HCT116 (cell line): Measurements from ENCODE around the gene THSD7B. TPM values are rescaled to one million over a fixed set of nuclear protein-coding genes. Genes with fewer than 3 reads are reported as not detected.
"Not testable (repeated sequence)": the region's sequence is repeated elsewhere in the genome, so short reads cannot be mapped to it uniquely, and the experiment has no call there.

Experiments used
- ATAC-seq: fragments of 200-7000 bp; cut with Tn5 transposase; 2 replicates; pipeline ENCODE4 v1.9.1; 2020; ENCODE audit warnings: mild to moderate bottlenecking, moderate library complexity
- BruUV-seq: library from RNA; stranded (reverse); fragments of 400-500 nt; replicated peaks from 2 replicates; lab custom pipeline; 2021; lab: Mats Ljungman, UMichigan
- CTCF ChIA-PET: fragments of 300-600 bp; sonication (Branson Sonifier 250); formaldehyde crosslinking; loops from one replicate; lab custom pipeline; 2021; ENCODE audit warnings: antibody characterized with exemption; lab: Charles Lee
- POLR2A ChIA-PET: fragments of 300-600, 350-600 bp; sonication (Branson Sonifier 250); formaldehyde crosslinking; loops from one replicate; lab custom pipeline; 2021; ENCODE audit warnings: antibody characterized with exemption; lab: Charles Lee
- RAD21 ChIA-PET, 2 experiments: fragments of 300-600 bp; sonication (Branson Sonifier 250); formaldehyde crosslinking; loops; one replicate each; lab custom pipeline; 2023; ENCODE audit warnings: low total read pairs in 2 of 2; ENCODE audit not compliant: uncharacterized antibody in 2 of 2, unreplicated experiment in 2 of 2, low non-redundant PET in 1 of 2; lab: Charles Lee
- DNase-seq: peaks from one replicate; pipeline ENCODE4 v3.0.0-alpha.2; 2010; ENCODE audit warnings: low read depth, low spot score
- H2AFZ ChIP-seq: fragments of 200-600 bp; shearing (Covaris generic), sonication (generic); 2 replicates; pipeline ENCODE4 v1.6.1; 2017; ENCODE audit warnings: low read depth, mixed run types, mixed read lengths, antibody characterized with exemption, low read length; ENCODE audit not compliant: poor library complexity, severe bottlenecking
- H3K27ac ChIP-seq: 2 replicates; pipeline ENCODE4 v1.5.1; 2012; ENCODE audit warnings: low read depth, low read length
- H3K27me3 ChIP-seq: fragments of 200-600 bp; sonication (generic); 2 replicates; pipeline ENCODE4 v1.6.1; 2016; ENCODE audit warnings: mixed run types, low read length, mixed read lengths; ENCODE audit not compliant: insufficient read depth
- H3K36me3 ChIP-seq, 2 experiments: fragments of 200-500 bp in 1 of 2; fragments of 200-600 bp in 1 of 2; sonication (Bioruptor generic) in 1 of 2; sonication (generic) in 1 of 2; 2 replicates each; pipeline versions ENCODE4 v1.5.1 to v1.6.1; 2014 to 2016; ENCODE audit warnings: low read length in 2 of 2, inconsistent platforms in 1 of 2, mixed read lengths in 1 of 2, mixed run types in 1 of 2; ENCODE audit not compliant: insufficient read depth in 2 of 2, control insufficient read depth in 1 of 2
- H3K4me1 ChIP-seq, 2 experiments: fragments of 200-600 bp in 1 of 2; sonication (generic) in 1 of 2; 2 replicates each; pipeline versions ENCODE4 v1.5.1 to v1.6.1; 2012 to 2017; ENCODE audit warnings: low read length in 2 of 2, inconsistent platforms in 1 of 2, mild to moderate bottlenecking in 1 of 2, mixed read lengths in 1 of 2, mixed run types in 1 of 2, moderate library complexity in 1 of 2; ENCODE audit not compliant: insufficient read depth in 2 of 2, control insufficient read depth in 1 of 2
- H3K4me2 ChIP-seq: fragments of 200-600 bp; sonication (generic); 2 replicates; pipeline ENCODE4 v1.6.1; 2017; ENCODE audit warnings: mixed run types, low read length, mixed read lengths
- H3K4me3 ChIP-seq, 2 experiments: fragments of 200-600 bp in 1 of 2; sonication (generic) in 1 of 2; replicated peaks in 1 of 2; 2 replicates each; pipeline ENCODE4 v1.5.1; 2011 to 2016; ENCODE audit warnings: low read length in 2 of 2, control low read depth in 1 of 2, low read depth in 1 of 2, mild to moderate bottlenecking in 1 of 2, mixed read lengths in 1 of 2, mixed run types in 1 of 2
- H3K79me2 ChIP-seq: fragments of 200-600 bp; sonication (generic); 2 replicates; pipeline ENCODE4 v1.6.1; 2017; ENCODE audit warnings: mild to moderate bottlenecking, mixed run types, low read length, moderate library complexity, mixed read lengths; ENCODE audit not compliant: insufficient read depth
- H3K9ac ChIP-seq: fragments of 200-600 bp; sonication (generic); 2 replicates; pipeline ENCODE4 v1.6.1; 2016; ENCODE audit warnings: low read length, mixed read lengths
- H3K9me2 ChIP-seq: fragments of 200-600 bp; sonication (generic), shearing (Covaris generic); 2 replicates; pipeline ENCODE4 v1.6.1; 2017; ENCODE audit warnings: mixed run types, mild to moderate bottlenecking, moderate library complexity; ENCODE audit not compliant: insufficient read depth
- H3K9me3 ChIP-seq, 2 experiments: fragments of 200-500 bp in 1 of 2; fragments of 200-600 bp in 1 of 2; sonication (Bioruptor generic) in 1 of 2; sonication (generic) in 1 of 2; 2 replicates each; pipeline ENCODE4 v1.6.1; 2014 to 2017; ENCODE audit warnings: low read length in 2 of 2, mixed read lengths in 2 of 2, inconsistent platforms in 1 of 2, low read depth in 1 of 2, mild to moderate bottlenecking in 1 of 2, mixed run types in 1 of 2, moderate library complexity in 1 of 2; ENCODE audit not compliant: control insufficient read depth in 1 of 2, insufficient read depth in 1 of 2
- H4K20me1 ChIP-seq: fragments of 200-600 bp; sonication (generic), shearing (Covaris generic); 2 replicates; pipeline ENCODE4 v1.6.1; 2017; ENCODE audit warnings: mixed run types, mild to moderate bottlenecking, moderate library complexity; ENCODE audit not compliant: insufficient read depth
- EZH2phosphoT487 ChIP-seq: fragments of 200-600 bp; IDR thresholded peaks from 2 replicates; pipeline ENCODE4 v1.6.1; 2018; ENCODE audit warnings: antibody characterized with exemption, borderline replicate concordance
- FOSL1 ChIP-seq: IDR thresholded peaks from 2 replicates; pipeline ENCODE4 v1.6.1; 2012; ENCODE audit warnings: low read depth
- SP1 ChIP-seq: IDR thresholded peaks from 2 replicates; pipeline ENCODE4 v1.6.1; 2012; ENCODE audit warnings: low read depth
- TCF7L2 ChIP-seq: IDR thresholded peaks from 2 replicates; pipeline ENCODE4 v1.7.0; 2011; ENCODE audit warnings: borderline replicate concordance, inconsistent platforms; ENCODE audit not compliant: insufficient read depth, insufficient read length; ENCODE audit errors: extremely low read depth
- intact Hi-C: fragments of 100-400 bp; cut with micrococcal nuclease; formaldehyde crosslinking; loops from 2 replicates; pipeline ENCODE4 v1.10.0; 2022
- total RNA-seq: library from RNA; stranded (reverse); gene quantifications from one replicate; pipeline ENCODE4 v1.2.1, GENCODE V29; 2021; ENCODE audit not compliant: unreplicated experiment

THSD7B gene
- total RNA-seq, 1 experiment from 2014 or later = not detected

DNA sequence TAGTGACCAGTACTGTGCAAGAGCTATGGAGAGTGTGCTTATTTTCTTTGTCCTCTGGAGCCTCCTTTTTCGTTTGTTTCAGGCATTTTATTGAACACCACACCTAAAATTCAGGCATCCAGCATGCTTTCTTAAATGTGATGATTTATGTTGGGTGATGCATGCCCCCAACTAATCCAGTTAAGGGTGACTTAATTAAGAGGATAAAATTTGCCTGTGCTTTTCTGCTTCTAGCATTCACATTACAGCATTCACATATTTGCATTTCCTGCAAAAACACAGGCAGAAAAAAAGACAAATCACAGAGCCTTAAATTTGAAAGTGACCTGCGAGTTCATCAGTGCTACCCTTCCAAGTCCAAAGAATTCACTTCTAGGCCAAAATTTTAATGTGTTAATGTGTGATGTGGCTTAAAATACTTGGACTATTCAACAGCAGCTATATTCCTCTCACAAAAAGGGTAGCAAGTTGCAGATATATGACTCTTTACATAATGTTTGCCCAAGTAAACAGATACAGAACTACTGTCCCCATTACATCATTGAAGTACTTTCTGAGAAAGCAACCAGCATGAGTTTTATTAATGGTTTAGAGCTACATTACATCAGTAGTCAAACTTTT is 286.5 kb downstream of the THSD7B start:
- H3K4me3 ChIP-seq = no peak overlapping the region
- no TSS peak for BruUV-seq

DNA sequence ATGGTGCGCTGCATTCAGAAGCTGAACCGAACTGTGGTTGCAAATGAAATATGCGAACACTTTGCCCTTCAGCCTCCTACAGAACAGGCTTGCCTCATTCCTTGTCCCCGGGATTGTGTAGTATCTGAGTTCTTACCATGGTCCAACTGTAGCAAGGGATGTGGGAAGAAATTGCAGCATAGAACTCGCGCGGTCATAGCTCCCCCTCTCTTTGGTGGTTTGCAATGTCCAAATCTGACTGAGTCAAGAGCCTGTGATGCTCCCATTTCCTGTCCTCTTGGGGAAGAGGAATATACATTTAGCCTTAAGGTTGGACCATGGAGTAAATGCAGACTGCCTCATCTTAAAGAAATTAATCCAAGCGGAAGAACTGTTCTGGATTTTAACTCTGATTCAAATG is 291.4 kb downstream of the THSD7B start:
- ATAC-seq (no peak), DNase-seq (no peak)
- no TSS peak for BruUV-seq
- no peak overlapping the region for H3K4me2 ChIP-seq
- H3K9me3 ChIP-seq = peaks cover 5 to 11% of the 10 kb centered on the region in 2 experiments; a peak in 2 of 4 replicates
- no peak overlapping the region for H2AFZ ChIP-seq
- H3K79me2 ChIP-seq = no peaks in the 10 kb centered on the region
- H3K9me2 ChIP-seq = no peaks in the 10 kb centered on the region
- no peak overlapping the region for H3K27ac ChIP-seq
- no peak overlapping the region for H3K4me3 ChIP-seq
- ChIA-PET CTCF (no interaction called here), RAD21 (no interaction called here), POLR2A (no interaction called here)
- H4K20me1 ChIP-seq = no peaks in the 10 kb centered on the region
- intact Hi-C loops = no loop called here
- H3K4me1 ChIP-seq = no peaks in the 10 kb centered on the region
- no peaks in the 10 kb centered on the region for H3K36me3 ChIP-seq
- H3K27me3 ChIP-seq = no peaks in the 10 kb centered on the region
- H3K9ac ChIP-seq = no peak overlapping the region
- TF ChIP-seq TCF7L2 (no peak), SP1 (no peak), EZH2phosphoT487 (no peak)

More for the DNA sequence above, 286.5 kb downstream of the THSD7B start:
- no peak overlapping the region for H3K9ac ChIP-seq
- no peak for DNase-seq
- H3K27me3 ChIP-seq = no peaks in the 10 kb centered on the region
- no peaks in the 10 kb centered on the region for H3K9me2 ChIP-seq
- H3K4me2 ChIP-seq = no peak overlapping the region
- RAD21 ChIA-PET = no interaction called here
- CTCF ChIA-PET = no interaction called here
- H2AFZ ChIP-seq = no peak overlapping the region
- H3K9me3 ChIP-seq = peaks cover 0 to 6% of the 10 kb centered on the region in 2 experiments; a peak in 2 of 4 replicates
- intact Hi-C loops = no loop called here
- H4K20me1 ChIP-seq = no peaks in the 10 kb centered on the region
- H3K79me2 ChIP-seq = no peaks in the 10 kb centered on the region
- TF ChIP-seq FOSL1 = no peak
- H3K4me1 ChIP-seq = no peaks in the 10 kb centered on the region
- POLR2A ChIA-PET = no interaction called here
- ATAC-seq = no peak
- H3K36me3 ChIP-seq = no peaks in the 10 kb centered on the region
- H3K27ac ChIP-seq = no peak overlapping the region

DNA sequence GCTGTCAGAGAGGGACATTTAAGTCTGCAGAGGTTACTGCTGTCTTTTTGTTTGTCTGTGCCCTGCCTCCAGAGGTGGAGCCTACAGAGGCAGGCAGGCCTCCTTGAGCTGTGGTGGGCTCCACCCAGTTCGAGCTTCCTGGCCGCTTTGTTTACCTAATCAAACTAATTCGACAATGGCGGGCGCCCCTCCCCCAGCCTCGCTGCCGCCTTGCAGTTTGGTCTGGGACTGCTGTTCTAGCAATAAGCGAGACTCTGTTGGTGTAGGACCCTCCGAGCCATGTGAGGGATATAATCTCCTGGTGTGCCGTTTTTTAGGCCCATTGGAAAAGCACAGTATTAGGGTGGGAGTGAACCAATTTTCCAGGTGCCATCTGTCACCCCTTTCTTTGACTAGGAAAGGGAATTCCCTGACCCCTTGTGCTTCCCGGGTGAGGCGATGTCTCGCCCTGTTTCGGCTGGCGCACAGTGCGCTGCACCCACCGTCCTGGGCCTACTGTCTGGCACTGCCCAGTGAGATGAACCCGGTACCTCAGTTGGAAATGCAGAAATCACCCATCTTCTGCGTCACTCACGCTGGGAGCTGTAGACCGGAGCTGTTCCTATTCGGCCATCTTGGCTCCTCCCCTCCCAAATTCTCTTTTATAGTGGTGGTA is 310.9 kb downstream of the THSD7B start:
- H3K9me2 ChIP-seq, H4K20me1 ChIP-seq, BruUV-seq, H3K4me2 ChIP-seq, RAD21 ChIA-PET, H3K79me2 ChIP-seq, H3K36me3 ChIP-seq, H2AFZ ChIP-seq, CTCF ChIA-PET, H3K4me1 ChIP-seq, H3K4me3 ChIP-seq, H3K27ac ChIP-seq, H3K27me3 ChIP-seq, H3K9me3 ChIP-seq, intact Hi-C loops, H3K9ac ChIP-seq, DNase-seq, ATAC-seq, POLR2A ChIA-PET: not testable (repeated sequence)
